ENCODE measurements around the gene EYA4.

Gene EYA4

DNA sequence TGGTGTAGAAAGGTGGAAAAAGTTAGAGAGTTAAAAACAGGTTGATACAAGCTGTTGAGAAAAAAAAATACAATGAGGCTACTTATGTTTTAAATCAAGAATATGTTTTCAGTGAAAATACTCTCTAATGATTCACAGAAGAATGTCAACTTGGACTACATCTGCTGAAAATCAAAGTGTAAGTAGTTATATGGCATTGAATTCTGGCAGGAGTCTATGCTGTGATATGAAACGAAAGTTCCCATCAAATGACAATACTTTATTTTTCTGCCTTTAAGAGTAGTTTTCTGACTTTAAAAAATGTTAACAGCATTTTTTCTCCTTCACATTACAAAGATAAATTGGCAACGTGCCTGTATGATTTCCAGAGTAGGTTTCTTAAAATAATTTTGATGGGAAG is 158.3 kb downstream of the EYA4 start:
- DNase-seq (ENCODE audit: low read depth in 2 of 2), result no peak

DNA sequence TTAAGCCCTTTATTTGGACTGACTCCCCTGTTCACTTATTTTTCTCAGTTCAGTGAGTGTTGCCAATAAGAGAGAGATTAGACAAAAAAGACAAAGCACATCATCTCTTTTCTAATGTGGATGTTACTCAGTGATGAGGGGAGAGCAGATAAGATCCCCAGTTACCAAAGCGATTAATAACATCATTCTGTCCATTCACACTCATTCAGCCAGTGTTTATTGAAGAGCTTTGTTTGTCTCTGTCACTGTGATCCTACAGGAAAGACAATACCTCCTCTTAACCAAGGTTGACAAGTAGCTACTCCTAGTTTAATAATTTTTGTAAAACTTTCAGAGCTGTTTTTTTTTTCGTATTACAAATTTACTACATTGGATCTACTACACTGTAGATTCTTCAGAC is 163.0 kb downstream of the EYA4 start:
- DNase-seq (ENCODE audit: low read depth in 2 of 2), result no peak

DNA sequence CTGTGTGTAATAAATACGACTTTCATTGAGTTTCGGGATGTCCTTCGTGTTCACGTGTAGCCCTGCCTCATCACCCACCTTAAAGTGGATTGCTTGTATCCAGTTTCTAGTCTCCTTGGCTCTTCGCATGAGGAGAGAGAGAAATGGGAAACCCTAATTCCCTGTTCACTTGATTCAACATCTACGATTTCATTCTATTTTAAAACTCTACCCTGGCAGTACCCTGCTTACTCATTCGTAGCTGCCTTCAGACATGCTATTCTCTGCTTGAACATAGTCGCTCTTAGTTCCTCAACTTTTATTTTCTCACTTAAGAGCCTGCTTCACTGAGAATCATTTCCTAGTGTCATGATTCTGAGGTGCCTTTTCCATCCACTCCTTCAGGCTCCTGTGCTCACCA is 163.6 kb downstream of the EYA4 start:
- no peak for DNase-seq (ENCODE audit: low read depth in 2 of 2)

DNA sequence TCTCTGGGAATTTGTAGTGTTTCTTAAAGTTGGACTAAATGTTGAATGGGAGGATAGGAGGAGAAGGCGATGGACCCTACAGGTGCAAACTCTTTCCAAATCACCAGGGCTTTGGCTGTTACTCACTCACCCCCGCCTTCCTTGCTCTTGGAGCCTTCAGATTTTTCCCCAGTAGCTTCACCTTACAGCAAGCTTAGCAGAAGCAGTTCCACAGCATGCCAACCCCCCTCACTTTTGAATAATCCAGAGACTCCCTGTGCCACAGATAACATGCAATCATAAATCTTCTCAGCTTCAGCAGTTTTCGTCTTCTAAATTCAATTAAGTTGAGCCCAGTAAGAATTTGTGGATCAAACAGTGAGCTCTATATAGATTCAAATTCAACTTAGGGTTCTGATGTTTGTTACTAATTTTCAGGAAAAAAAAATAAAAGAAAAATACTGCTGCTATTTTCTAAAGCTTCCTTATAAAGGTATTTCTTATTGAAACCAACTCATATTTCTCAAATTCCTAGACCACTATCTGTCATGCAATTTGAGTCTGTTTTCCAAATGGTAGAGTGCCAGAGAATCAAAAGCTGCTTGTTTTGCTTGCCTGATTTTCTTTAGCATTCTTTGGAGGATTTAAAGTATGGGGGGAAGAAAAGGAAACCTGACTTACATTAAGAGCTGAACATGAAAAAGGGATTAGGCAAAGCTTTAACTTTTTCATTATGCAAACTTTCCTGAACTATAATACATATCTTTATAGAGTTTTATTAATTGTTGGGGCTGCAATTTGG is 166.4 kb downstream of the EYA4 start:
- DNase-seq (ENCODE audit: low read depth in 2 of 2), result no peak

DNA sequence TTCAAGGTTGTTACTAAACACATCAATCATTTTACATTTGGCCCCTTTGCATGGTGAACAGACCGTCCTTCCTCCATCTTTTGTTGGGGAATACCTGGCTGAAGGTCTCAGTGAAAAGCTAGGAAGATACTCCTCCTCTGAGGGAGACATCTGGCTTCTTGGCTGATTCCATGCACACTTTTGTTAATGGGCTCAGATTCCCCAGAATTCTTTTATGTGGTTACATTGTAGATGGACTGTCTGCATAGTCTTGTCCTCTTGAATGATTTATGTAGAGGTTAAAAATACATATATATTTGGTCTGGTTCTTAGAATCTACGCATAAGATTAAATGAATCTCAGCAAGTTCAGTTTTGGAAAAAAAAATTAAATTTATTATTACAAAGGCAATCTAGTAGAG is 167.0 kb downstream of the EYA4 start:
- no peak for DNase-seq (ENCODE audit: low read depth in 2 of 2)

DNA sequence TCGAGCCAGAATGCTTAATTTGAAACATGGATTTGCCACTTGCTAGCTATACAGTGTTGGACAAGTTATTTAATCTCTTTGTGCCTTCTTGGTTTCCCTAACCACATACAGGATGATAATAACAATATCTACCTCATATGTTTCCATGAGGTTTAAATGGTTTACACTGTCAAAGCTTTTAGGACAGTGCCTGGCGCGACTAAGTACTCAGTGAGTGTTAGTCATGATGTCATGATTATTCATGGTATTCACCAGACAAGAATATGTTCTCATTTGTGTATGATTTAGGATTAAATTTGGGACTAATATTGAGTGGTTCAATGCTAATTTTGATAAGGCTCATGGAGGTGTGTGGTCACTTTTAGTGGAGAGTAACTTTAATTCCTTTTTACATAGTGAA is 167.4 kb downstream of the EYA4 start:
- DNase-seq (ENCODE audit: low read depth in 2 of 2), result no peak

DNA sequence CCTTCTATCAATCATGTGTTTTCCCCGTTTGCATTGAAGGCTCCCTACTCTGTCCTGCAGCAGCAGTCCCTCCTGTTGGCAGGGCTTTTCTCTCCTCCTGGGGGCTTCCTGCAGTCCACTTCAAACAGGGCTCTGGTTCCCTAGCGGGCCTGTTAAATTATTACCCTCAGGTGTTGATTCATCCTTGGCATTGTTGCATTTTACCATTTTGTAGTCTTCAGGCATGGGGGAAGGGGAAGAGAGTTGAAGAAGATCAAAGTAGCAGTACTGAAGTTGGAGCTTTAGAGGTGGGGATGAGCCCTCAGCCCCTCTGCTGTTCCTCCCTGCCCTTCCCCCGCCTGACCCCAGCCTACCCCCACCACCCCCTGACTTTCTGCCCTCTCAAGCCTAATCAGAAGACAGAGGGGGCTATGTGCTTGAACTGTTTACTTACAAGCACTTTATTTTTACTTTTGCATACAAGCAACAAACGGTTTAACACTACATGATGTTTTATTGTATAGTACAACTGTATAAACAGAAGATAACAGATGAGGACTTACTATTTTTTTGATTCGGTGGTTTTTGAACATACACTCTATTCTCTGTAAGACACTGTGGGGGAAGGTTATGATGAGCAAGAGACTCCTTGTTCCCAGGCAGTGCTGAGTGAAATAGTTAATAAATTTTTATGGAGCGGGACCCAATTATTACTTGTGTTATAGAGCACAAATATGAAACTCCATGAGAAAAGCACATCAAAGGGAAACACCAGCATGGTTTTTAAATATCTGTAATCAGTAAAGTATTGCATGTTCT is 169.7 kb downstream of the EYA4 start:
- no peak for DNase-seq (ENCODE audit: low read depth in 2 of 2)

DNA sequence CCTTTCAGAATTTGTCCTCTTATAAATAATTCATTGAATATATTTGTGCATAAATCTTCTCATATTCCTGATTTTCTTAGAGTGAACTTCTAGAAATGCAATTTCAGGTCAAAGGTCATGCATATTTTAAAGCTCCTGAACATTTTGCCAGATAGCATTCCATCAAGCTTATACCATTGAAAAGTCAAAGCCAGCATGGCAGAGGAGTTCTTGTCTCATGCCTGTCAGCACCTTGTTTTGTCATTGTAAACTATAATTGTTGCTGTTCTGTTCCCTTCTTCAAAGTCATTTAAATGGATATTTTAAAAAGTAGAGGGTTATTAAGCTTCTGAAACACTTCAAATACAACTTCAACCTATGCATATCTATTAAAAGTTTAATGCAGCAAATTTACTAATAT is 170.6 kb downstream of the EYA4 start:
- DNase-seq (ENCODE audit: low read depth in 2 of 2), result no peak

DNA sequence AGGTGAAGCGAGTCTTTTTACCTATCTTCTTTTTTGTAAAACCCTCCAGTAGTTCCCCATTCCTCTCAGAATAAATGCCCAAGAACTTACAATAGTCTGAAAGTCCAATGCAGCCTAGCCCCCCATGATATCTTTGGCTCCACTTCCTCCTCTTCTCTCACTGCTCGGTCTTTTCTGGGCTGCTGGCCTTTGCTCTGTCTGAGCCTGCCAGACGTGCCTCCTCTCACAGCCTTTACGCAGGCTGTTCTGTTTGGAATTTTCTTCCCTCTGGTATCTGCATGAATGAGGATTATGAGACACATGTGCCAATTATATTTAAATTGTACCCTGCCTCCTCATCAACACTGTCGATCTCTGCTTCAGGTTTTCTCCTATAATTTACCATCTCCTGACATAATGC is 174.1 kb downstream of the EYA4 start:
- no peak for DNase-seq (ENCODE audit: low read depth in 2 of 2)

DNA sequence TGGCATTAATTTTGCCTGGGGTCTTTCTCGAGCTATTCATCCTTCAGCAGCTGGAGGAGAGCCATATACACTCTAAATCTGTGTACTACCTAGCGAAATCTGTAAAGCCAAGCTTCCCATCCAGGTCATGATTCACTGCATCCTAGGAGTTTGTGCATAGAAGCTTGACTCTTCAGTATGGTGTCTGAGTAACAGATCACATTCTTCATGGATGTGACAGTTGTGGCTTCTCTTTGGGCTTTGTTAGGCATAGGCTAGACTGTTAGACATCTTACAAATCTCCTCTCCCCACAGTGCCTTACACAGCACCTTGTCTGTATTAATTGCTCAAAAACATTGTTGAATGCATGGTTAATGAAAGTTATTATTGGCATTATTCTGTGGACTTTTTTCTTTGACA is 177.0 kb downstream of the EYA4 start:
- no peak for DNase-seq (ENCODE audit: low read depth in 2 of 2)

DNA sequence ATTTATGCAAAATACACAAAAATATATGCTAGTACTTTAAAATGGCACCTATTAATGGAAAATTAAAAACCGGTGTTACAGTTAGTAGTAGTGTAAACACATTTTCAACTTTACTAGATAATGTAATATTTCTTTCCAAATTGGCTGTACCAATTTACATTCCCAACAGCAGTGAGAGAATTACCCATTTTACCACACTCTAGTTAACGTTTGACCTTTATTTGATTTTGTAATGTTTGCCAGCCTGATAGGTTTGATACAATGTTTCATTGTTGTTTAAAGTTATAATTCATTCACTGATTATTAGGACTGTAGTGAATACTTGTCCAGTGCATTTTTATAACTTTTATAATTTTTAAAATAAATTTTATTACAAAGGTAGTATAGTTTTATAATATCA is 182.1 kb downstream of the EYA4 start:
- no peak for DNase-seq (ENCODE audit: low read depth in 2 of 2)

DNA sequence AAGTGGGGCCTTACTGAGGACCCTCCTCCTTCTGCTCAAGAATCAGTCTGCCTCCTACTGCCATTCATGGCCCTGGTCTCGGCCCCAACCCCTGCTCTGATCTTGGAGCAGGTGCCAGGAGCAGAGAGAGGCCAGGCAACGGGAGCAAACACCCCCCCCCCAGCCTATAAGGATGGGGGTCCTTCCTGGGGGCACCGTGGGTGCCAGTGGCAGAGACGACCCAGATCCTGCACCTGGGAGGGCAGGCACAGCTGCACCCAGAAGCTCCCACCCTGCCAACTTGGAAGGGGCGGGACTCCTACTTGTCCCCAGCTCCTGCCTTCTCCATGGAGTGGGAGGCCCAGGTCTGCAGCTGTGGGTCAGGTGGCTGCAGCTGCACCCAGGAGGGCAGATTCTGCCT is 183.2 kb downstream of the EYA4 start:
- DNase-seq (ENCODE audit: low read depth in 2 of 2), result no peak

DNA sequence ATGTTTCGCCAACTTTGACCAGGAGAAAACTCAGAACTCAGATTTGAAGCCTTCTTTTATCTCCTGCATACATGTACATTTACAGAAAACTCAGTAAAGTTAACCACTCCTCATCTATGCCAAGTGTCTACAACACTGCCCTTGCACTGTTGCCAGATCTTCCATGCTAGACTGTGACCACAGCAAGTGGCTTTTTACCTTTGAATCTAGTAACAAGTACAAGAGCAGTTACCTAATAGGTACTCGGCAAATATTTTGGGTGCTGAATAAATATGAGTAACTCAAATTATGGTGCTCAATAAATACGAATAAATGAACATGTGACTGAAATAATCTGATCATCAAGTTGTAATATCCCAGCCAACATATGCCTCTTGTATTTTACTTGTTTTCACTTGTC is 184.9 kb downstream of the EYA4 start:
- no peak for DNase-seq (ENCODE audit: low read depth in 2 of 2)

DNA sequence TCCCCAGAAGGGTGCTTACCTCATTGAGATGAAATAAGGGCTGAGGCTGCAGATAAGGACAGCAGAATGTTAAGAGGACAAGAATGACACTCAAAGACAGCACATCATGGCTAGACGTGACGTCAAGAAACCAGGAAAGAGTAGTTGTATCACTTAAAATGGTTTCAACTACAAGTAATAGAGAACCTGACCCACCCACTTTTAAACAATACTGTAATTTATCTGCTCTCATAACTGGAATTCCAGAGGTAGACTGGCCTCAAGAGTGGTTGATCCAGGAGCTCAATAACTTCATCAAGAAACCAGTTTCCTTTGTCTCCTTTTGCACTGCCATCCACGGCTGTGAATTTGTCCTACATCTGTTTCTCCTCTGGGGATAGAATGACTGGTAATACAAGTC is 187.1 kb downstream of the EYA4 start:
- DNase-seq (ENCODE audit: low read depth in 2 of 2), result no peak

DNA sequence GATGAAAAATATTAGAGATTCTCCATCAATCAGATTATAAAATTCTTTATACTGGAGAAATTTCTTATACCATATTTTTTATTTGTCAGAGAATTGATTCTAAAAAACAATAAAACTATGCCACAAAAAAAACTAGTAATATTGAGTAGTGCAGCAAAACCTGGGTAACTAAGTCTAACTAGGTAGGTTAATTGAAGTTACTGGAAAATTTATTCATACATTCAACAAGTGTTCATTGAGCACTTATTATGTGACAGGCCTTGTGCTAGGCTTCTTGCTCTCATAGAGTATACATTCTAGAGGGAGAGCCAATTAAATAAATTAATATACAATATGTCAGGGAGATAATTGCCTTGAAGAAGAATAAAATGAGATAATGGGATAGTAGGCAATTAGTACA is 189.4 kb downstream of the EYA4 start:
- DNase-seq (ENCODE audit: low read depth in 2 of 2), result no peak

DNA sequence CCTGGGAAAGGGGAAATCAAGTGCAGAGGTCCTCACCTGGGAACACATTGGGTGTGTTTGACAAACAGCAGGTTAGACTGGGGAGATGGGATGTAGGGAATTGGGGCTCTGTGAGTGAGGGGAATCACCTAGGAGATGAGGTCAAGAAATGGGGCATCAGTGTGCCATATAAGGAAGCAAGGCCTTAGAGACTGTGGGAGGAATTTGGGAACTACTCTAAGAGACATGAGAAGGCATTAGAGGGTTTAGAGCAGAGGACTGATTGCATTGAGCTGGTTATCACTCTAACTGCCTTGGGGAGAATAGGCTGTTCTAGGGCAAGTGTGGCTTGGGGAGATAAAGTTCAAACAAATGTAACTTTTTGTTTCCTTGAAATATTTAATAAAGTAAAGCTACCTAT is 189.9 kb downstream of the EYA4 start:
- DNase-seq (ENCODE audit: low read depth in 2 of 2), result no peak

DNA sequence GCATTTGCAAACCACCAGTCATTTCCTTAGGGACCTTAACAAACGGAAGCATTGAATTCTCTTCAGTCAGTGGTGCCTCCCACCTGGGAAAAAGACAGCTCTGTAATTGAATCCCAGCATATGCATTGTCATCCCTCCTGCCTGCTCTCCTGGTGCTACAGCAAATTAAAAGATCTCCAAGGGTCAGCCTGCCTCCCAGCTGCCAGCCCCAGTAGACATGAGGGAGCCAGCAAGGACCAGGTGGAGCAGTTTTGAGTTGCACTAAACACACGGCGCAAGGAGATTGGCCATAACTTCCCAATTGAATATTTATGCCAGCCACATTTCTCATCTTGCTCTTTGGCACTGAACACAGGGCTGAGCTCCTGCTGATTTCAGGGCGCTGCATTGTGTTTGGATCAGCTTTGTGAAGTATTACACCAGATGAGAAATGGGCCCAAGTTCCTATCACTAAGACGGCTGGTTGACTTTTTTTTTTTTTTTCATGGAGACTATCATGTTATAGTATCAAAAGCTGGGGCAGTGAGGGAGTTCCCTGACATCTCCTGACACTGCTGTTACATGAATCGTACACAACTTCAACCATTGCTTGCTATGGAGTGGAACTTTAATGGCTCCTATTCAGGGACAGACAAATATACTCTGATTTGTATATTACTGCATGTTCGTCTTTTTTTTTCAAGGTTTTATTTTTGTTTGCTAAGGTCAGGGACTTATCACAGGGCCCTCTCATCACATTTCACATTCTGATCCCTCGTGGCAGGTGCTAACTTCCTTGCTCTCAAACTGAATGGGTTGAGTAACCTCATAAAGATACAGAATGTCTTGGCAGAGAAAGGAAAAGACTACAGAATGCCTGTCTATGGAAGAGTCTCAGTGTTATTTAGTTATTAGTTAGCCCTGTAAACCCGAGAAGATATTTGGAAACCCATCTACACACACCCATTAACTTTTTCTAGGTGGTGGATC is 191.1 kb downstream of the EYA4 start:
- DNase-seq (ENCODE audit: low read depth in 2 of 2), result no peak

DNA sequence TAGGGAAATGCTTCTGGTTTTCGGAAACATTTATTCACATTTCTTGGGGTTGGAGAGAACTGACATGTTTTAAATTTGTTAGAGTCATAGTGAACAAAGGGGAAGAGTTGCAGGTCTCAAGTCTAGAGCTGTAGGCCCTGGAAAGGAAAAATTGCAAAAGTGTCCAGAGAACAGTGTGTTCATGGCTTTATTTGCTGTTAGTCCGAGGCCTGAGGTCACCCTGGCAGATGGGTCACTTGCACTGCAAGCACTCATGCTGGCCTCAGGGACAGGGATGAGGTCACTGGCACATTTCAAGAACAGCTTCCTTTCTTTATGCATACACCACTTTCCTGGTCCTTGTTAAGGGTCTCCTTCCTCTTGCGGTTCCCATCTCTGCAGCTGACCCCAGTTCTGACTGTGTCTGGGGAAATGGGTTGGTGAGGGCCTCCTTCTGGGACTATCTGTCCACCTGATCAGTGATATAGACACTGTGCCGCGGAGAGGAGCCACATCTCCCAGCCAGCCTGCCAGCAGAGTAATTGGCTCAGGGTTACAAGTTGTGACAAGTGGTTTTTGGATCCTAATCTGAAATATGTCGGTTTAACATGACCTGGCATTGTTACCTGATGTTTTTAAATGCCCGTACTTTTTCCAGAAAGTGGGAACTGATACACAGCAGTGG is 194.0 kb downstream of the EYA4 start:
- no peak for DNase-seq (ENCODE audit: low read depth in 2 of 2)

DNA sequence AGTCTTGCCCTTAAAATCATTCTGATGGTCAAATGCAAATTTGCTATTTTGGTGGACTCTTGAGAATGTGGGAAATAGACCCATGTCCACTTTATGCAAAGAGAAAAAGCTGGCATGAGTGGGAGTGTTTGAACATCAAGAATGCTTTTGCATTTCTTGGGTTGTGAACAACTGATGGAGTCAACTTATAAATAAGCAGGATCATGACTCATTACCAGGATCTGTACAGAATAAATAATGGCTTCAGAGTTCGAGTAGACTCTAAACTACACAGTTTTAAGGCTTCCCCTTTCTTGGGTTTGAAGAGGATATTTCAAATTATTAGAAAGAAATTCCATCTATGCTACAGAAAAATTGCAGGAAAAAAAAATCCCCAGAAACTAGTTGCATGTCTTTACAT is 195.5 kb downstream of the EYA4 start:
- DNase-seq (ENCODE audit: low read depth in 2 of 2), result no peak

DNA sequence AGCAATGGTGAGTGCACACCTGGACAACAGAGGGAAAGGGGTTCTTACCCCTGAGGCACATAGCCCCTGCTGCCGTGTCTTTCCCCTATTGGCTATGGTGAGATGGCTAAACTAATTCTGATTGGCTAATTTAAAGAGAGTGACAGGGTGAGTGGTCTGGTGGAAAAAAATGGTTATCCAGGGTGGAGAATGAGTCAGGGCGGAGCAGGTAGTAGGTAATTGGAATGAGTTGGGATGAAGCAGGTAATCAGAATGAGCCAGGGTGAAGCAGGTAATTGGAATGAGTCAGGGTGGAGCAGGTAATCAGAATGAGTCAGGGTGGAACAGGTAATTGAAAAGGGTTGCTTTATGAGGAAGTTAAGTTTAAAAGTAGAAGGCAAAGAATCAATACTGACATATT is 200.3 kb downstream of the EYA4 start:
- DNase-seq (ENCODE audit: low read depth in 2 of 2), result no peak

DNA sequence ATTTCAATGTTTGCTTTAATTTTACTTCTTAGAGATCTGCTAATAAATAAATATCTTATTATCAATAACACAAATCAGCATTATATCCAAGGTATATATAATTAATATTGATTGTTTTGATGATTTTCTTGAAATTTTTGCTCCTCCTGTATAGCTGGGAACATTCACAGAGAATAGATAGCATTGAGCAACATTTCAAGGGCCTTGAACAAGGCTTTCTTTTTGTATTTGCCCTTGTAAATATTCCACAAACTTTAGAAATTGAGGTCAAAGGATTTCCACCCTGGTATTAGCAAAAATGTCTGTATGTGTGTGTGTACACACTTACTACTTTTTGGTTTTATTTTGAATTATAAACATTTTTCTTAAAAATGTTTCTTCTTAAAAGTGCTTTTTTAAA is 205.6 kb downstream of the EYA4 start:
- no peak for DNase-seq (ENCODE audit: low read depth in 2 of 2)

DNA sequence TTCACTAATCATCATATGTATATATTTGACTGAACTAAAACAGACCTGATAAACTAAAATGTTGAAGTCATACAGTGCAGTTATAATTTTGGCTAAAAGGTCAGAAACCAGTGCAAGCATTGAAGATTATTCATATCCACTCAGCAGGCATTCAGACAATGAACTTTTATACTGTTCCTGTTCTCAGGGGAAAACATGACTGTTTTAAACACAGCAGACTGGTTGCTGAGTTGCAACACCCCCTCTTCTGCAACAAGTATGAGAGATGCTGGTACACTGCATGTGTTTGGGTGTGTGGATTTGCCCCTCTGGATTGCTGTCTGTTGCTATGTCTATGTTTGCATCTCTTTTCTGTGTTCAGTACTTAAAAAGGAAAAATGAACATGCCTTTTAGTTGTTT is 206.8 kb downstream of the EYA4 start:
- DNase-seq (ENCODE audit: low read depth in 2 of 2), result no peak

Measured in stimulated activated CD4-positive, alpha-beta T cell treated with anti-CD3 and anti-CD28 coated beads, Interleukin-12 subunit alpha, Interleukin-12 subunit beta, amount 100 ng/mL, for 24 hours (primary cell).